HK-2 (cell line): ENCODE data around the gene MAML2.
"Not testable (repeated sequence)": the region's sequence is repeated elsewhere in the genome, so short reads cannot be mapped to it uniquely, and the experiment has no call there.

Experiments used
- DNase-seq: peaks from one replicate; pipeline ENCODE4 v3.0.0-alpha.2; 2018; ENCODE audit not compliant: unreplicated experiment

MAML2 gene

GRCh38 chr11:96185220-96185768 is 157.7 kb downstream of the MAML2 start:
- DNase-seq = no peak

GRCh38 chr11:96180937-96181336 is 162.1 kb downstream of the MAML2 start:
- not testable (repeated sequence) for DNase-seq

DNA sequence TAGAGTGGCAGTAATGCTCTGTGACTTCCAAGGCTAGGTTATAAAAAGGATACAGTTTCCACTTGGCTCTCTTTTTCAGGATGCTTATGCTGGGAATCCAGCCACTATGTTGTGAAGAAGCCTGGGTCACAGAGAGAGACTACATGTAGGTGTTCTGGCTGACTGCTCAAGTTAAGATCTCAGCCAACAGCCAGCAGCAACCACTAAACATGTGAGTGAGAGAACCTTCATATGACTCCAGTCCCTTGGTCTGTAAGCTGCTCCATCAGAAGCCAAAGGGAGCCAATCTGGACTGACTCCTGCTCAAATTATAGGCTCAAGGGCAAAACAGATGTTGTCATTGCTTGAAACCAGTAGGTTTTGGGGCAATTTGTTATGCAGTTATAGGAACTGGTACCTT is 162.7 kb downstream of the MAML2 start:
- no peak for DNase-seq

GRCh38 chr11:96179905-96180304 is 163.1 kb downstream of the MAML2 start:
- no peak for DNase-seq

DNA sequence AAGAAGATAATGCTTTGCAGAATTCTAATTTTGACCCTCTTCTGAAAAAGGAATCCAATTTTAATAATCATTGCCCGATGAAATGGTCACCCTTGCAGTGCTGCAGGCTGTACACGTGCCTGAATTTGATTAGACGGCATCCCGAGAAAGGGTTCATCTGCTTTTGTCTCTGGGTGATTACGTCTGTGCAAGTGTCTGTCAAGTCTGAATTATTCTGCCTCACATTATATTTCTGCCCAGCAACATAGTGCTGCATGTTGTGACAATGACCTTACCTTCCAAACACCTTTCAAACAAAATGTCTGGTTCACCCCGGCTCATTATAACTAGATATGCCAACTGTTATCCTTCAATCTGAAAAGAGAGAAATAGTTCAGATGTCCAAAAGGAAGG is 164.1 kb downstream of the MAML2 start:
- DNase-seq = no peak

DNA sequence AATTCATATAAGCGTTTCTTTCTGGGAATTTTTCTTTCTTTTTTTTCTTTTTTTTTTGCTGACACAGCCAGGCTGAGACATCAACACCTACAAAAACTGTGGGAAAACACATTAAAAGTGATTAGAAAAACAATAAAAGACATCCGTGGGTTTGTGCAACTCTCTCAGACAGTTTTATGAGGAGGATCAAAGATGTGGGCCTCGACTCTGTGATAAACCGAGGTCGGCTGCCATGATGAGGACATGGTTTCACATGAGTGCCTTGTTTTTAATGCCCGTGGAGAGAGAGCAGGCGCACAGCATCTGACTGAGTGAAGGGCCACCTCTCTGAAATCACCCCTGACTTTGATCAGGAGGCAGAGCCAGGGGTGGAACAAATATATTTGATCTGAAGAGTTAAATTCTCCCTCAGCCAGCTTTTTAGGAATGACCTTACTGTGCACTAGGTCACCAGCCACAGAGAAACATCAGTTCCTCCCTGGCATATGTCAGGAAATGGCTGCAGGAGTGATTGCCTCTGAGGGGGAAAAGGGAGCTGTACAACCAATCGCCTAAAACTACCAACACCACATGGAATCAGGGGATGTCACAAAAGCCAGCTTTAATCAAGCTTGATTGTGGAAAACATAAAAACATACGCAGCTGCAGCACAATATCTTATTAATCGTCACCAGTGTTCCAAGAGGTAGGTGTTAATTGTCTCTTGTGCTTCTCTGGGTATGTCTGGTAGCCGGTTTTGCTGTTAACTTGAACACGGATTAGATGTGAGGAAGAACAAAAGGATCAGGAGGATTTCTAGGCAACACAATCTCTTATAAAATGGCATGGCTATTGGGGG is 164.7 kb downstream of the MAML2 start:
- no peak for DNase-seq

DNA sequence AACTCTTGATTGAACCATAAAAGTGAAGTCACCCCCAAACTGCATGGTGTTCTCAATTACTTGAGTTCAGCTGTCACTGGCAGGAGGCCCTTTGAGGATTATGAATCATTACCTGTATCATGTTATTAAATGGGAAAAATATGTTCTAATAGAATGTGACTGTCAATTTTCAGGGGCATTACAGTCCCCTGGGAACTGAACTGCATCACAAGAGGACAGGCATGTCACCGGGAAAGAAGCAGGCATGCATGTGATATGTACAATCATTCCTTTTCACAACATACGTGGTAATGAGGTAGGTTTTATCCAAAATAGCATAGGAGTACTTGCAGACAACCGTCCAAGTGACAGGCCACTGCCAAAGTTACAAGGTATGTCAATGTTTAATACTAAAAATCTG is 165.8 kb downstream of the MAML2 start:
- no peak for DNase-seq

GRCh38 chr11:96173906-96174305 is 169.1 kb downstream of the MAML2 start:
- DNase-seq = no peak

DNA sequence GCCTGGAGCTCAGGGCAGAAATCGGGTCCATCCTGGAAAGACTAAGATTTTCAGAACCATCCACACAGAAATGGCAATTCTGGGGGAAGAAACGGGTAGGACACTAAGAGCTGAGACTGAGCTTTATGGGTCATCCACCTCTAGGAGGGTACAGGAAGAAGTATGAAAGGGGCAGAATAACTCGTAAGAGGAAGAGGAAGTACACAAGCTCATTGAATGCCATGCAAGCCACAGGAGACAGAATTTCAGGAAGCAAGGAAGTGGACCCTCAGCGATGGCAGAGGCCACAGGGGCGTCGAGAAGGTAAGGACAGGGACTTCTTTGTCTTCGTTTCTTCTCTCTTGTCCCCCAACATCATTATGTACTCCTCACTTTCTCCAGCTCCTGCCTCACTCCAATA is 169.6 kb downstream of the MAML2 start:
- no peak for DNase-seq

DNA sequence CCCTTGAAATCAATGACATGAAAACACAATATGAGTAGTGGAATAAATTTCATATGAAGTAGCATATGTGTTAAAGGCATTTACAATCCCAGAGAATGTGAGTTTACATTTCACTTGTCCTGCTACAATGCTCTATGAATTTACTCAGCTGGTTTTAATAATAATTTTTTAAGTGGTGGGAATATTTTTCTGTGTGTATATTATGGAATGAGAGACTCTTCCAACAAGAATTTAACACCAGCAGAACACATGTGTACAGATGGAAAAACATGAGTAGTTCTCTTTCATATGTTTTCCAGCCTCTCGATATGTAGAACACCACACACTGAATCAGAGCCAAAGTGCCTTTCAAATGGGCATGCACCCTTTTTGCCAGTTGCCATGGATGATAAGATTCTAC is 170.4 kb downstream of the MAML2 start:
- DNase-seq = no peak

- DNase-seq = no peak
These were observed 173.7 kb downstream of the MAML2 start for GRCh38 chr11:96169250-96169649.

DNA sequence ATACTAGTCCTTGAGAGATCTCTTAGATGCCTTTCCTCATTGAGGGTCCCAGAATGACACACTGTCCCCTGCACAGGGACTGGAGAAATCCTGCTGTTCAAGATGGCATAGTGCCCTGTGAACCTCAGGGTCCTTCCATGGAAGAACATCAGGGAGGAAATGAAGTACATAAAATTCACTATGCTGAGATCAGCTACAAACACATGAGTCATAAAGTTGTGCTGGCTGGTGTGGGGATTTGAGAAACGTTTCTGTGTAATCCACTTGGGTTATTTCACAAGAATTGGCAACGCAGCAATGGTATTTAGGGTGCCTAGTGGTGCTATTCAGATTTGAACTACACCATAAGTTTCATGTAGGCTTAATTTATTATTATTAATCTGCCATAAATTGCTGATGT is 174.4 kb downstream of the MAML2 start:
- no peak for DNase-seq

- DNase-seq = no peak
These were observed 175.2 kb downstream of the MAML2 start for GRCh38 chr11:96167787-96168186.

- no peak for DNase-seq
These were observed 175.7 kb downstream of the MAML2 start for GRCh38 chr11:96167203-96167758.

- no peak for DNase-seq
These were observed 180.0 kb downstream of the MAML2 start for GRCh38 chr11:96162816-96163499.

DNA sequence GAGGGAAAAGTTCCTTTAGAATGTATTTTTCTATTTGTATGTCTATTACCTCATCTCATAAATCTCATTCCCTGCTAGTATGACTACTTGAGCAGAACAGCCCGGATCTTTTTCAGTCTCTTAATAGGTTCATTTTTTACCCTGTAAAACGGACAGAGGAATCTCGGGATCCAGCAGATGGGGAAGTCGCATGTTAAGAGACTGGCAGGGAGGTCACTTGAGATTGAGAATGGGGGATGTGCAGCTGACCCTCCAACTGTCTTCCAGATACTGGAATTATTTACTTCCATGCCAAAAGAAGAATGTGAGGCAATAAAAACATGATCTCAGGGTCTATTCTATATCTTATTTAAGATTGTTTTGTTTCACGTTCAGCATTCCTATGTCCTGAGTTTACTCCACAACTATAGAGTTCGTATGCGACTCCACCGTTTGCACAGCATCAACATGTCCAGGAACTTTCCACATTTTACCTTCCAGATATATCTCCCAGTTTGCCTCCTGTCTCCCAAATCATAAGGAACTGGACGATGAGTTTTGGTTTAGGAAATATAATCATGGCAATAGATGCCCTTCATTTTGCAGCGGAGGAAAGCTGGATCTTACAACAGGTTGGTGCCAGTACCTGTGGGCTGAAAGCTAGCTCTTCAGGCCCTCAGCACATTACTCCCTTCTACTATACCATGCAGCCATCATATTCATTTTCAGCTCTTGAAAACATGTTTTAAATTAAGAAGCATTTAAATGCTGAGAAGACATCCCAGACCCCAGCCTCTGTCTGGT is 181.5 kb downstream of the MAML2 start:
- no peak for DNase-seq

DNA sequence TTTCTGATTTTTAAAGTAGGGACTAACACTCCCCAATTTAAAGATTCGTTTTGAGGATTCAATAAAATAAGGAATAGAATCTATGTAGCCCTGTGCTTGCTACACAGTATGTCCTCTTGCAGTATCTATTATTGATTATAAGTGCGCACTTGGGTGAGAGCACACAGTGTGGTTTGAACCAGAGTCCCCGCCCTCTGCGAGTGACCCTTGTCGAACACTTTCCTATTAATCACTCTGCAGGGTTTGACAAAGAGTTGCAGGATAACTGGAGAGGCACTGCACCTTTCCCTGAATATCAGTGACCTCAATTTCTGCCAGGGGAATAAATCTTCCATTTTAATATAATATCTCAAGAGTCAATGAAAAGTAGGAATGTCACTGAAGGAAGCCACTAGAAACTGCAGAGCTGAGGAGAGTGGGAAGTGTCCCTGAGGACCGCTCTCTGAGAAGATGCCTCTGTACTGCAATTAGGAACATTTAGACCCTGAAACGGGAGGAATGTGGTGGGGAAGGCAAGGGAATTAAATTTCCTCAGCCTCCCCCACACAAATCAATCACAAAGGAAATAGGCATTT is 182.2 kb downstream of the MAML2 start:
- DNase-seq = no peak

GRCh38 chr11:96159968-96160367 is 183.0 kb downstream of the MAML2 start:
- no peak for DNase-seq

DNA sequence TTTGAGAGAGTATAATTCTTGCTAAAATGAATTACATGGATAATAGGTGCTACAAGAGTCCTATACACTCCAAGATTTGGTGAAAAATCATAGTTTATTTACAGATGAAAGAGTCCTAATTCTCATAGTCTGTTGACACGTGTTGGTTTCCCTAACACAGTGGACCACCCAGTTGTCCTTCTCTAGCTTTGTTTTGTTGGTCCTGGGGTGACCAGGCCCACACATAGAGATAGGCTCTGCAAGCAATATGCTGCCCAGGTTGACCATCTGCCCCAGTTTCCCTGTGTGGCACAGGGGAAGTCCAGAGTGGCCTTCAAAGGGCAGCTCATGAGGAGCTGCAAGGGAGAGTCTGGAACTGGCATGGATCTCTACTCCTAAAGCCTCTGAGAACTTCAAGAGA is 184.9 kb downstream of the MAML2 start:
- DNase-seq = no peak

DNA sequence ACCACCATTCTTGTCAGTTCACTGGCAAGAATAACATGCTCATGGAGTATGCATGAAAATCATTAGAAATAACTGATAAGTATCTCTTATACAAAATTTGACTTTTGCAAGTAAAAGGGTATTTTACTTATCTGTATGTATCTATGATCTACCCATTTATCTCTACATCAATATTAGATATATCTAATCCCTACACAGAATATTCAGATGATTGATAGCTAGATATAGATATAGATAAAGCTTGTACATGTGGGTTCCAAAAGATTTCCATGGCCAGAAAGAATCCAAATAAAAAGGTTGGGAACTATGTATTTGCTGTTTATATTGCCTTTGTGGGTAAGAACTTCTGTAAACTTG is 185.5 kb downstream of the MAML2 start:
- no peak for DNase-seq

- DNase-seq = no peak
These were observed 186.6 kb downstream of the MAML2 start for GRCh38 chr11:96156379-96156722.
